Activated CD4-positive, alpha-beta T cell treated with anti-CD3 and anti-CD28 coated beads, Interleukin-2, amount 50 U/mL, for 48 hours (primary cell): ENCODE results near the gene ASIC4.
A peak's percentile ranks its signal among the peaks of the same experiment; 100 is the strongest.

Experiments used
- DNase-seq, 2 experiments: peaks; one replicate each; pipeline ENCODE4 v3.0.0-alpha.2; 2020

ASIC4 gene

GRCh38 chr2:219482674-219483405 is 31.4 kb upstream of the ASIC4 start:
- DNase-seq = no peak

DNA sequence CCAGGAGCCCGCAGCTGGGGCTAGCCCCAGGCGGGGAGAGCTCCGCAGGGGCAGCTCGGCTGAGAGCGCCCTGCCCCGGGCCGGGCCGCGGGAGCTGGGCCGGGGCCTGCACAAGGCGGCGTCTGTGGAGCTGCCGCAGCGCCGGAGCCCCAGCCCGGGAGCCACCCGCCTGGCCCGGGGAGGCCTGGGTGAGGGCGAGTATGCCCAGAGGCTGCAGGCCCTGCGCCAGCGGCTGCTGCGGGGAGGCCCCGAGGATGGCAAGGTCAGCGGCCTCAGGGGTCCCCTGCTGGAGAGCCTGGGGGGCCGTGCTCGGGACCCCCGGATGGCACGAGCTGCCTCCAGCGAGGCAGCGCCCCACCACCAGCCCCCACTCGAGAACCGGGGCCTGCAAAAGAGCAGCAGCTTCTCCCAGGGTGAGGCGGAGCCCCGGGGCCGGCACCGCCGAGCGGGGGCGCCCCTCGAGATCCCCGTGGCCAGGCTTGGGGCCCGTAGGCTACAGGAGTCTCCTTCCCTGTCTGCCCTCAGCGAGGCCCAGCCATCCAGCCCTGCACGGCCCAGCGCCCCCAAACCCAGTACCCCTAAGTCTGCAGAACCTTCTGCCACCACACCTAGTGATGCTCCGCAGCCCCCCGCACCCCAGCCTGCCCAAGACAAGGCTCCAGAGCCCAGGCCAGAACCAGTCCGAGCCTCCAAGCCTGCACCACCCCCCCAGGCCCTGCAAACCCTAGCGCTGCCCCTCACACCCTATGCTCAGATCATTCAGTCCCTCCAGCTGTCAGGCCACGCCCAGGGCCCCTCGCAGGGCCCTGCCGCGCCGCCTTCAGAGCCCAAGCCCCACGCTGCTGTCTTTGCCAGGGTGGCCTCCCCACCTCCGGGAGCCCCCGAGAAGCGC is 30.6 kb upstream of the ASIC4 start:
- no peak for DNase-seq

DNA sequence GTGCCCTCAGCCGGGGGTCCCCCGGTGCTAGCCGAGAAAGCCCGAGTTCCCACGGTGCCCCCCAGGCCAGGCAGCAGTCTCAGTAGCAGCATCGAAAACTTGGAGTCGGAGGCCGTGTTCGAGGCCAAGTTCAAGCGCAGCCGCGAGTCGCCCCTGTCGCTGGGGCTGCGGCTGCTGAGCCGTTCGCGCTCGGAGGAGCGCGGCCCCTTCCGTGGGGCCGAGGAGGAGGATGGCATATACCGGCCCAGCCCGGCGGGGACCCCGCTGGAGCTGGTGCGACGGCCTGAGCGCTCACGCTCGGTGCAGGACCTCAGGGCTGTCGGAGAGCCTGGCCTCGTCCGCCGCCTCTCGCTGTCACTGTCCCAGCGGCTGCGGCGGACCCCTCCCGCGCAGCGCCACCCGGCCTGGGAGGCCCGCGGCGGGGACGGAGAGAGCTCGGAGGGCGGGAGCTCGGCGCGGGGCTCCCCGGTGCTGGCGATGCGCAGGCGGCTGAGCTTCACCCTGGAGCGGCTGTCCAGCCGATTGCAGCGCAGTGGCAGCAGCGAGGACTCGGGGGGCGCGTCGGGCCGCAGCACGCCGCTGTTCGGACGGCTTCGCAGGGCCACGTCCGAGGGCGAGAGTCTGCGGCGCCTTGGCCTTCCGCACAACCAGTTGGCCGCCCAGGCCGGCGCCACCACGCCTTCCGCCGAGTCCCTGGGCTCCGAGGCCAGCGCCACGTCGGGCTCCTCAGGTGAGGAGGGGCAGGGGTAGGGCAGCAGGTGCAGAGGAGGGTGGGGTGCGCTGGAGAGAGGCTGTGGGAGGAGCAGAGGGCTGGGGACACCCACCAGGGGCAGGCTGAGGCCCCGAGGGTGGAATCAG is 29.7 kb upstream of the ASIC4 start:
- no peak for DNase-seq

- no peak for DNase-seq
Measured at GRCh38 chr2:219485201-219485580, 29.1 kb upstream of the ASIC4 start.

- DNase-seq = no peak
Measured at GRCh38 chr2:219486380-219486959, 27.8 kb upstream of the ASIC4 start.

DNA sequence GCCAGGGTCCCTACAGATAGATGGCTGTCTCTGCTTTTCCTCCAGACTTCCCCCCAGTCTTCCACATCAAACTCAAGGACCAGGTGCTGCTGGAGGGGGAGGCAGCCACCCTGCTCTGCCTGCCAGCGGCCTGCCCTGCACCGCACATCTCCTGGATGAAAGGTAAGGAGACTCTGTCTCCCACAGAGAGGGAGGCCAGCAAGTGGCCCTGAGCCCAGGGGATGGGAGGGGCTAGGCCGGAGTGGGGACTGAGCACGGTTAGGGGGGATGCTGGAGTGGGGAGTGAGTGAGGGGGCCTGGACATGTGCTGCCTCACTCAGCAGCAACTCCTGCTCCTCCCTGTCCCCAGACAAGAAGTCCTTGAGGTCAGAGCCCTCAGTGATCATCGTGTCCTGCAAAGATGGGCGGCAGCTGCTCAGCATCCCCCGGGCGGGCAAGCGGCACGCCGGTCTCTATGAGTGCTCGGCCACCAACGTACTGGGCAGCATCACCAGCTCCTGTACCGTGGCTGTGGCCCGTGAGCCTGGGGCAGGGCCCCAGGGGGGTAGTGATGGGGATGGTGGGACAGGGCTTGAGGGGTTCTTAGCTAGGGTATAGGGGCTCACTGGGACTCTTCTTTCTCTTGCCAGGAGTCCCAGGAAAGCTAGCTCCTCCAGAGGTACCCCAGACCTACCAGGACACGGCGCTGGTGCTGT is 26.0 kb upstream of the ASIC4 start:
- DNase-seq = no peak

GRCh38 chr2:219488844-219489194 is 25.5 kb upstream of the ASIC4 start:
- no peak for DNase-seq

GRCh38 chr2:219489315-219489714 is 25.0 kb upstream of the ASIC4 start:
- DNase-seq = no peak

DNA sequence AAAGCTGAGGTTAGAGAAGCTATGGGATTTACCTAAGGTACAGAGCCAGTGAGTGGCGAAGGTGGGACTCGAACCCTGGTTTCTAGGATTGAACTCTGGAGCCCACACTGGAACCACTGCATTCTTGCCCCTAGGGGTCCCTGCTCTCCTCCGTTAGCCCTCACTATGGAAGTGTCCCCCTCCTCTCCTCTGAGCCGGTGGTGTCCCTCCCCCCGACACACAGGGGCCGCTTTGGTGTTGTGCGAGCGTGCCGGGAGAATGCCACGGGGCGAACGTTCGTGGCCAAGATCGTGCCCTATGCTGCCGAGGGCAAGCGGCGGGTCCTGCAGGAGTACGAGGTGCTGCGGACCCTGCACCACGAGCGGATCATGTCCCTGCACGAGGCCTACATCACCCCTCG is 24.1 kb upstream of the ASIC4 start:
- no peak for DNase-seq

DNA sequence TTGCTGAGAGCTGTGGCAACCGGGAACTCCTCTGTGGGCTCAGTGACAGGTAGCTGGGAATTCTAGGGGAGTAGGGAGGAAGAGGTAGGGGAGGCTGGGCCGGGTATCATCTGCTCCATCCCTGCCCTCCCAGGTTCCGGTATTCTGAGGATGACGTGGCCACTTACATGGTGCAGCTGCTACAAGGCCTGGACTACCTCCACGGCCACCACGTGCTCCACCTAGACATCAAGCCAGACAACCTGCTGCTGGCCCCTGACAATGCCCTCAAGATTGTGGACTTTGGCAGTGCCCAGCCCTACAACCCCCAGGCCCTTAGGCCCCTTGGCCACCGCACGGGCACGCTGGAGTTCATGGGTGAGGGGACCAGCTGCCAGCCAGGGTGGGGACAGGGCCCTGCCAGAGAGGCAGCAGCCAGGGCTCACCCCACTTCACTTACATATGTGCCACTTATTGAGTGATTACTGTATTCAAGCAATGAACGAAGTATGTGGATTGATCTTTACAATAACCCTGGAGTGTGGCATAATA is 23.6 kb upstream of the ASIC4 start:
- DNase-seq = no peak

GRCh38 chr2:219491278-219491963 is 22.9 kb upstream of the ASIC4 start:
- DNase-seq = no peak

DNA sequence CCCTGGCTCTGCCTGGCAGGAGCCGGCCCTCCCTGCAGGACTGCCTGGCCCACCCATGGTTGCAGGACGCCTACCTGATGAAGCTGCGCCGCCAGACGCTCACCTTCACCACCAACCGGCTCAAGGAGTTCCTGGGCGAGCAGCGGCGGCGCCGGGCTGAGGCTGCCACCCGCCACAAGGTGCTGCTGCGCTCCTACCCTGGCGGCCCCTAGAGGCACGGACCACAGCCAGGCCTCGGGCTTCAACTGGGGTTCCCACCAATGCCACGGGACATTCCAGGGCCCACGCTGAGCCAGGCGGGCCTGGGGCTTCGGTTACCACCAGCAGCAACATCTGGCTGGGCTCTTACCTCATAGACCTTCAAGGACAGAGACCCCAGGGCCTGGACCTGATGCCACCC is 21.7 kb upstream of the ASIC4 start:
- DNase-seq = no peak

- DNase-seq = no peak
Measured at GRCh38 chr2:219493086-219493485, 21.2 kb upstream of the ASIC4 start.

- DNase-seq = no peak
Measured at GRCh38 chr2:219494952-219495530, 19.2 kb upstream of the ASIC4 start.

- peak; percentile 65 to 75 for DNase-seq
Measured at GRCh38 chr2:219495531-219496122, 18.7 kb upstream of the ASIC4 start.

DNA sequence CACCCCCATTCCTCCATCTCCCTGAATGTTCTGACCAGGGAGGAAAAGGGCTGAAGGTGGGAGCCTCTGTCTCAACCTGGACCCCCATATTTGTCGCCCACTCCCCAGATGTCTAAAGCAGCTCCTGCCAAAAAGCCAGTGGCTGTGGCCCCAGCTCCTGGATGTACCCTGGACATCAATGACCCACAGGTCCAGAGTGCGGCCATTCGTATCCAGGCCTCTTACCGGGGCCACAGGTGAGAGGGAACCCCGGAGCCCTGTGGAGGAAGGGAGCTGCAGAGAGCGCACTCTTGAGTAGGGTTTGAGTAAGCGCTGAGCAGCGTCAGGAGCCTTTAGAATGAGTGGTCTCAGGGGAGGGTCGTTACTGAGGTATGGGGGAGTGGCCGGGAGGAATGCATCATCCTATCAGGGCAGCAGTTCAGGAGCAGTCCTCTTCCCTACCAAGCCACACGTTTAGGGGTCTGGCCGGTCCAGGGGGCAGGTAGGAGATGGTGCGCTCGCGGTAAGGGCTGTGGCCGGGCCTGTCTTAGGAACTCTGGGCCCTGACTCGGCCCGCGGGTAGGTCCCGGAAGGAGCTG is 17.9 kb upstream of the ASIC4 start:
- no peak for DNase-seq

DNA sequence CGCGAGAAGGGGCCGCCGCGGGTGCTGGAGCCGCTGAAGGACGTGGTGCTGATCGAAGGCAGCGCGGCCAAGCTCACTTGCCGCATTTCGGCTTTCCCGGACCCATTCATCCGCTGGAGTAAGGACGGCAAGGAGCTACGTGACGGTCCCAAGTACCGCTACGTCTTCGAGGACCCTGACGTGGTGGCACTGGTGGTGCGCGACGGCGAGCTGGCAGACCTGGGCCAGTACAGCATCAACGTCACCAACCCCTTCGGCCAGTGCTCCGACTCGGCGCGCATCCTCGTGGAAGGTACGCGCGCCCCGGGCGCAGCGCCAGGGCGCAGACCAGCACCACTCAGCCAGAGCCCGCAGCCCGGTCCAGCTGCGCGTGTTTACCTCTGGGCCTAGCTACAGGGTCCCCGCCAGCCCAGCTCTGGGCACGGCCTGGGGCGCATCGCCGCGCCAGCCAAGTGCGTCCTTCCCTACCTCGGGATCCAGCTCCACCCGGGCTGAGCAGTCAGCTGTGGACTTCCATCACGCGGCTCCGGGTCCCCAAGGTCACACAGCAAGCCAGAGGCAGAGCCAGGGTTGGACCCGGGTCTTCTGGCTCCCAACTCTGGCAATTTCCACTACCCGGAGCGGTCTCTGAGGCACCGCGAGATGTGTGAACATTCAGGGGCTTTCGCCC is 17.3 kb upstream of the ASIC4 start:
- DNase-seq = no peak

GRCh38 chr2:219497495-219498279 is 16.6 kb upstream of the ASIC4 start:
- peak; percentile 55 to 57 for DNase-seq
